ENCODE data around the gene SLC51A.

The SLC51A gene

GRCh38 chr3:196220991-196221390, 4.7 kb downstream of the SLC51A start:
- WGBS (ENCODE audit: insufficient coverage), result 95% methylated on average over 5 of the region's 7 CpGs
- DNase-seq, result no peak
- H3K9me3 ChIP-seq (ENCODE audit: control extremely low read depth in 1 of 5, control insufficient read depth in 4 of 5, insufficient read depth in 2 of 5, low read depth in 1 of 5, low read length in 4 of 5), result no peaks in the 10 kb centered on the region
- peaks cover 0 to 21% (median 16%) of the 10 kb centered on the region in 4 experiments for H3K4me1 ChIP-seq (ENCODE audit: control extremely low read depth in 1 of 4, control insufficient read depth in 4 of 4, insufficient read depth in 4 of 4, low read length in 3 of 4)
- no peak overlapping the region for H3K4me3 ChIP-seq (ENCODE audit: control insufficient read depth in 1 of 7, extremely low read depth in 1 of 7, insufficient read depth in 4 of 7, low read depth in 2 of 7, low read length in 6 of 7)
- ChIA-PET CTCF (interaction anchor here (0.6 to 1.5 kb wide), 3 partner anchors 51 to 147 kb away, joined by 3 to 5 read pairs (median 4); no protein-coding TSS in a partner anchor), POLR2A (no interaction called here)
- H3K36me3 ChIP-seq (ENCODE audit: control insufficient read depth in 4 of 4, insufficient read depth in 4 of 4, low read length in 3 of 4), result no peaks in the 10 kb centered on the region
- H3K27me3 ChIP-seq (replicated peaks in 2 of 5; ENCODE audit: control insufficient read depth in 4 of 5, insufficient read depth in 5 of 5, low read length in 4 of 5), result no peaks in the 10 kb centered on the region
- no peak overlapping the region for H3K27ac ChIP-seq (ENCODE audit: insufficient read depth in 1 of 2, low read depth in 1 of 2, low read length in 2 of 2, poor library complexity in 1 of 2, severe bottlenecking in 2 of 2)

GRCh38 chr3:196222876-196223595, 6.7 kb downstream of the SLC51A start:
- Histone ChIP-seq H3K27me3 (replicated peaks in 2 of 5; ENCODE audit: control insufficient read depth in 4 of 5, insufficient read depth in 5 of 5, low read length in 4 of 5) (no peaks in the 10 kb centered on the region), H3K4me3 (ENCODE audit: control insufficient read depth in 1 of 7, extremely low read depth in 1 of 7, insufficient read depth in 4 of 7, low read depth in 2 of 7, low read length in 6 of 7) (no peak overlapping the region), H3K36me3 (ENCODE audit: control insufficient read depth in 4 of 4, insufficient read depth in 4 of 4, low read length in 3 of 4) (no peaks in the 10 kb centered on the region), H3K4me1 (ENCODE audit: control extremely low read depth in 1 of 4, control insufficient read depth in 4 of 4, insufficient read depth in 4 of 4, low read length in 3 of 4) (peaks cover 0 to 21% (median 16%) of the 10 kb centered on the region in 4 experiments), H3K27ac (ENCODE audit: insufficient read depth in 1 of 2, low read depth in 1 of 2, low read length in 2 of 2, poor library complexity in 1 of 2, severe bottlenecking in 2 of 2) (no peak overlapping the region), H3K9me3 (ENCODE audit: control extremely low read depth in 1 of 5, control insufficient read depth in 4 of 5, insufficient read depth in 2 of 5, low read depth in 1 of 5, low read length in 4 of 5) (no peaks in the 10 kb centered on the region)
- no peak for DNase-seq
- POLR2A ChIA-PET, result no interaction called here
- CTCF ChIA-PET, result no interaction called here
- 90% methylated on average over 12 of the region's 19 CpGs for WGBS (ENCODE audit: insufficient coverage)

- Histone ChIP-seq H3K27me3 (replicated peaks in 2 of 5; ENCODE audit: control insufficient read depth in 4 of 5, insufficient read depth in 5 of 5, low read length in 4 of 5) (no peaks in the 10 kb centered on the region), H3K9me3 (ENCODE audit: control extremely low read depth in 1 of 5, control insufficient read depth in 4 of 5, insufficient read depth in 2 of 5, low read depth in 1 of 5, low read length in 4 of 5) (no peaks in the 10 kb centered on the region), H3K4me3 (ENCODE audit: control insufficient read depth in 1 of 7, extremely low read depth in 1 of 7, insufficient read depth in 4 of 7, low read depth in 2 of 7, low read length in 6 of 7) (no peak overlapping the region), H3K36me3 (ENCODE audit: control insufficient read depth in 4 of 4, insufficient read depth in 4 of 4, low read length in 3 of 4) (no peaks in the 10 kb centered on the region), H3K4me1 (ENCODE audit: control extremely low read depth in 1 of 4, control insufficient read depth in 4 of 4, insufficient read depth in 4 of 4, low read length in 3 of 4) (peaks cover 0 to 7% (median 3%) of the 10 kb centered on the region in 4 experiments), H3K27ac (ENCODE audit: insufficient read depth in 1 of 2, low read depth in 1 of 2, low read length in 2 of 2, poor library complexity in 1 of 2, severe bottlenecking in 2 of 2) (no peak overlapping the region)
- 100% methylated on average over 10 of the region's 10 CpGs for WGBS (ENCODE audit: insufficient coverage)
- CTCF ChIA-PET, result no interaction called here
- DNase-seq, result no peak
- POLR2A ChIA-PET, result no interaction called here
Measured at GRCh38 chr3:196225086-196225485, 8.8 kb downstream of the SLC51A start.

- DNase-seq, result no peak
- Histone ChIP-seq H3K4me1 (ENCODE audit: control extremely low read depth in 1 of 4, control insufficient read depth in 4 of 4, insufficient read depth in 4 of 4, low read length in 3 of 4) (peaks cover 0 to 1% (median 0%) of the 10 kb centered on the region in 4 experiments), H3K9me3 (ENCODE audit: control extremely low read depth in 1 of 5, control insufficient read depth in 4 of 5, insufficient read depth in 2 of 5, low read depth in 1 of 5, low read length in 4 of 5) (no peaks in the 10 kb centered on the region), H3K36me3 (ENCODE audit: control insufficient read depth in 4 of 4, insufficient read depth in 4 of 4, low read length in 3 of 4) (no peaks in the 10 kb centered on the region), H3K27me3 (replicated peaks in 2 of 5; ENCODE audit: control insufficient read depth in 4 of 5, insufficient read depth in 5 of 5, low read length in 4 of 5) (no peaks in the 10 kb centered on the region), H3K27ac (ENCODE audit: insufficient read depth in 1 of 2, low read depth in 1 of 2, low read length in 2 of 2, poor library complexity in 1 of 2, severe bottlenecking in 2 of 2) (no peak overlapping the region), H3K4me3 (ENCODE audit: control insufficient read depth in 1 of 7, extremely low read depth in 1 of 7, insufficient read depth in 4 of 7, low read depth in 2 of 7, low read length in 6 of 7) (no peak overlapping the region)
- WGBS (ENCODE audit: insufficient coverage), result 83% methylated on average over 13 of the region's 15 CpGs
- ChIA-PET POLR2A (no interaction called here), CTCF (no interaction called here)
Measured at GRCh38 chr3:196225763-196226364, 9.5 kb downstream of the SLC51A start.

GRCh38 chr3:196227121-196227561, 10.8 kb downstream of the SLC51A start:
- WGBS (ENCODE audit: insufficient coverage), result 82% methylated on average over 11 of the region's 14 CpGs
- Histone ChIP-seq H3K27me3 (replicated peaks in 2 of 5; ENCODE audit: control insufficient read depth in 4 of 5, insufficient read depth in 5 of 5, low read length in 4 of 5) (no peaks in the 10 kb centered on the region), H3K4me1 (ENCODE audit: control extremely low read depth in 1 of 4, control insufficient read depth in 4 of 4, insufficient read depth in 4 of 4, low read length in 3 of 4) (no peaks in the 10 kb centered on the region), H3K36me3 (ENCODE audit: control insufficient read depth in 4 of 4, insufficient read depth in 4 of 4, low read length in 3 of 4) (no peaks in the 10 kb centered on the region), H3K27ac (ENCODE audit: insufficient read depth in 1 of 2, low read depth in 1 of 2, low read length in 2 of 2, poor library complexity in 1 of 2, severe bottlenecking in 2 of 2) (no peak overlapping the region), H3K9me3 (ENCODE audit: control extremely low read depth in 1 of 5, control insufficient read depth in 4 of 5, insufficient read depth in 2 of 5, low read depth in 1 of 5, low read length in 4 of 5) (no peaks in the 10 kb centered on the region), H3K4me3 (ENCODE audit: control insufficient read depth in 1 of 7, extremely low read depth in 1 of 7, insufficient read depth in 4 of 7, low read depth in 2 of 7, low read length in 6 of 7) (no peak overlapping the region)
- DNase-seq, result no peak
- POLR2A ChIA-PET, result no interaction called here
- CTCF ChIA-PET, result interaction anchor here (1.0 kb wide), 1 partner anchor 13 kb away, joined by 3 read pairs; no protein-coding TSS in a partner anchor

GRCh38 chr3:196227629-196228493, 11.5 kb downstream of the SLC51A start:
- H3K36me3 ChIP-seq (ENCODE audit: control insufficient read depth in 4 of 4, insufficient read depth in 4 of 4, low read length in 3 of 4), result no peaks in the 10 kb centered on the region
- no peaks in the 10 kb centered on the region for H3K27me3 ChIP-seq (replicated peaks in 2 of 5; ENCODE audit: control insufficient read depth in 4 of 5, insufficient read depth in 5 of 5, low read length in 4 of 5)
- ChIA-PET POLR2A (no interaction called here), CTCF (interaction anchor here (1.0 kb wide), 1 partner anchor 12 kb away, joined by 3 read pairs; no protein-coding TSS in a partner anchor)
- 89% methylated on average over 18 of the region's 24 CpGs for WGBS (ENCODE audit: insufficient coverage)
- no peak overlapping the region for H3K4me3 ChIP-seq (ENCODE audit: control insufficient read depth in 1 of 7, extremely low read depth in 1 of 7, insufficient read depth in 4 of 7, low read depth in 2 of 7, low read length in 6 of 7)
- no peaks in the 10 kb centered on the region for H3K4me1 ChIP-seq (ENCODE audit: control extremely low read depth in 1 of 4, control insufficient read depth in 4 of 4, insufficient read depth in 4 of 4, low read length in 3 of 4)
- no peak overlapping the region for H3K27ac ChIP-seq (ENCODE audit: insufficient read depth in 1 of 2, low read depth in 1 of 2, low read length in 2 of 2, poor library complexity in 1 of 2, severe bottlenecking in 2 of 2)
- no peaks in the 10 kb centered on the region for H3K9me3 ChIP-seq (ENCODE audit: control extremely low read depth in 1 of 5, control insufficient read depth in 4 of 5, insufficient read depth in 2 of 5, low read depth in 1 of 5, low read length in 4 of 5)
- no peak for DNase-seq
